Neural cell (in vitro differentiated cells): ENCODE data around the gene CENPQ.

Source experiments
- CTCF ChIP-seq: fragments of 450-650 bp; IDR thresholded peaks from 2 replicates; pipeline ENCODE4 v1.5.1; 2014; ENCODE audit warnings: antibody characterized with exemption, mild to moderate bottlenecking, moderate library complexity; ENCODE audit not compliant: poor library complexity, severe bottlenecking
- EZH2 ChIP-seq: fragments of 200-600, 300-800 bp; shearing (Covaris generic), sonication (generic); IDR thresholded peaks from 2 replicates; pipeline ENCODE4 v1.6.1; 2014; ENCODE audit warnings: antibody characterized with exemption, low read length, borderline replicate concordance, mild to moderate bottlenecking; ENCODE audit not compliant: insufficient read depth, poor library complexity, severe bottlenecking
- POLR2AphosphoS5 ChIP-seq: IDR thresholded peaks from 2 replicates; pipeline ENCODE4 v1.6.1; 2012
- RAD21 ChIP-seq: fragments of 450-650 bp; conservative IDR thresholded peaks from 2 replicates; pipeline ENCODE4 v1.6.1; 2014; ENCODE audit warnings: antibody characterized with exemption, mild to moderate bottlenecking, moderate library complexity
- REST ChIP-seq: IDR thresholded peaks from 2 replicates; pipeline ENCODE4 v1.6.1; 2012; ENCODE audit warnings: borderline replicate concordance
- TAF1 ChIP-seq: IDR thresholded peaks from 2 replicates; pipeline ENCODE4 v1.6.1; 2012; ENCODE audit warnings: low read depth

DNA sequence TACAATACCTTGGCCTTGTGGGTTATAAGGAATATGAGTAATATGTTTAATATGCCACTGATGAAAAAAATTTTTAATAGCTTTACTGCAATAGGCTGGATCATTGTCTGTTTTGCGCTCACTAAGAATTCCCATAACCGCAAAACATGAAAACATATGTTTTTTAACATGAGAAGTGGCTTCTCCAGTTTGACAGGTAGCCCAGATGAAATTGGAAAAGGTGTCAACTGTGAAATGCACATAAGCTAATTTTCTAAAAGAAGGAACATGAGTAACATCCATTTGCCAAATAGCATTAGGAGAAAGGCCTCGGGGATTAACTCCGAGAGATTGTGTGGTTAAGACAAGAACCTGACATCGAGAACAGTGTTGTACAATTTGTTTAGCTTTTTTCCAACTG is 41.5 kb downstream of the CENPQ start:
- TF ChIP-seq CTCF (no peak), EZH2 (no peak), POLR2AphosphoS5 (no peak), TAF1 (no peak), RAD21 (no peak), REST (no peak)
